ENCODE results near the gene ADGRV1.

Gene ADGRV1

GRCh38 chr5:91194824-91195381 is 636.3 kb downstream of the ADGRV1 start:
- no peak for DNase-seq (ENCODE audit: low read depth in 3 of 3)

GRCh38 chr5:91200692-91201091 is 642.1 kb downstream of the ADGRV1 start:
- DNase-seq (ENCODE audit: low read depth in 3 of 3): no peak

- DNase-seq (ENCODE audit: low read depth in 3 of 3): no peak
Measured at GRCh38 chr5:91206103-91206502, 647.5 kb downstream of the ADGRV1 start.

- no peak for DNase-seq (ENCODE audit: low read depth in 3 of 3)
Measured at GRCh38 chr5:91206734-91207133, 648.1 kb downstream of the ADGRV1 start.

GRCh38 chr5:91207248-91207647 is 648.7 kb downstream of the ADGRV1 start:
- DNase-seq (ENCODE audit: low read depth in 3 of 3): no peak

GRCh38 chr5:91211997-91212713 is 653.6 kb downstream of the ADGRV1 start:
- DNase-seq (ENCODE audit: low read depth in 3 of 3): no peak

GRCh38 chr5:91212714-91213092 is 654.1 kb downstream of the ADGRV1 start:
- DNase-seq (ENCODE audit: low read depth in 3 of 3): no peak
